GM18508 (cell line): ENCODE results near the gene DDIT3.
"Not testable (repeated sequence)": the region's sequence is repeated elsewhere in the genome, so short reads cannot be mapped to it uniquely, and the experiment has no call there.

ENCODE experiments used
- ATAC-seq: cut with Tn5 transposase; IDR thresholded peaks from one replicate; pipeline ENCODE4 v1.9.1; 2021; ENCODE audit warnings: moderate number of reproducible peaks; ENCODE audit not compliant: insufficient read depth, unreplicated experiment

The DDIT3 gene

GRCh38 chr12:57514720-57515407, 5.5 kb downstream of the DDIT3 start:
- ATAC-seq: no peak

DNA sequence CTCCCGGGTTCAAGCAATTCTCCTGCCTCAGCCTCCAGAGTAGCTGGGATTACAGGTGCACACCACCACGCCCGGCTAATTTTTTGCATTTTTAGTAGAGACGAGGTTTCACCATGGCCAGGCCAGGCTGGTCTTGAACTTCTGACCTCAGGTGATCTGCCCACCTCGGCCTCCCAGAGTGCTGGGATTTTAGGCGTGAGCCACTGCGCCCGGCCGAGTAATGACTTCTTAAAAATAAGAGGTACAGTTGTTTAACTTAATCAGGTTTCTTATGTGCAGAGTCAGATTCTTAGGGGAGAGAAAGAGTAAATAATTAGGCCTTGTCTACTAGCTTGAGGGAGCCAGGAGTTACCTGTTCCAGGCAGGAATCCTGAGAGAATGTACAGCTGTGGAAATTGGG, 6.1 kb downstream of the DDIT3 start:
- not testable (repeated sequence) for ATAC-seq

DNA sequence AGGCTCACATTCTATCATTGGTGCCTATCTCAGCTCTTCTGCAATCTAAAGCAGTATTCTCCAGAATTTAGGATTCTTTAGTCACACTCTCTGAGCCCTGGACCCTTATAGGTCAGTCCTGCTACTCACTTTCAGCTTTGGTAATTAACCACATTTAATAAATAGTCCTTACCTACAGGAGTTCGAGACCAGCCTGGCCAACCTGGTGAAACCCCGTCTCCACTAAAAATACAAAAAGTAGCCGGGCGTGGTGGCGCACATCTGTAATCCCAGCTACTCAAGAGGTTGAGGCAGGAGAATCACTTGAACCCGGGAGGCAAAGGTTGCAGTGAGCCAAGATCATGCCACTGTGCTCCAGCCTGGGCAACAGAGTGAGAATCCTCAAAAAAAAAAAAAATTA, 6.6 kb downstream of the DDIT3 start:
- not testable (repeated sequence) for ATAC-seq

DNA sequence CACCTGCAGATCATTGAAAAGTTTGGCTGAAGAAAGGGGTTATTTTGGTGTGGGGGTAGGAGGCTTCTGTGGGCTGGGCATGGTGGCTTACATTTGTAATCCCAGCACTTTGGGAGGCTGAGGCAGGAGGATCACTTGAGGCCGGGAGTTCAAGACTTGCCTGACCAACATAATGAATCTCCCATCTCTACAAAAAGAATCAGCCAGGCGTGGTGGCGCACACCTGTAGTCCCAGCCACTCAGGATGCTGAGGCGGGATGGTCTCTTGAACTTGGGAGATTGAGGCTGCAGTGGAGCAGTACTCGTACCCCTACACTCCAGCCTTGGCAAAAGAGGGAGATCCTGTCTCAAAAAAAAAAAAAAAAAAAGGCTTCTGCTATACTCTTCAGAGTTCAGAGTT, 7.0 kb downstream of the DDIT3 start:
- ATAC-seq: no peak

DNA sequence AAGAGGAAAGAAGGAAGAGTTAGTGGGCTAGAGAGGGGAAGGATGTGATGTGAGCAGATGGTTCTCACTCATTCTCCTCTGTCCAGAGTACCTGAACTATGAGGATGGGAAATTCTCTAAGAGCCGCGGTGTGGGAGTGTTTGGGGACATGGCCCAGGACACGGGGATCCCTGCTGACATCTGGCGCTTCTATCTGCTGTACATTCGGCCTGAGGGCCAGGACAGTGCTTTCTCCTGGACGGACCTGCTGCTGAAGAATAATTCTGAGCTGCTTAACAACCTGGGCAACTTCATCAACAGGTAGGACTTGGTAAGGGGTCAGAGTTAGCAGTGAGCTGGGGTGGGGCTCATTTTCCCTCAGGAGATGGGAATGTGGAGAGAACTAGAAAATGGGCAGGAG, 7.6 kb downstream of the DDIT3 start:
- ATAC-seq: no peak

DNA sequence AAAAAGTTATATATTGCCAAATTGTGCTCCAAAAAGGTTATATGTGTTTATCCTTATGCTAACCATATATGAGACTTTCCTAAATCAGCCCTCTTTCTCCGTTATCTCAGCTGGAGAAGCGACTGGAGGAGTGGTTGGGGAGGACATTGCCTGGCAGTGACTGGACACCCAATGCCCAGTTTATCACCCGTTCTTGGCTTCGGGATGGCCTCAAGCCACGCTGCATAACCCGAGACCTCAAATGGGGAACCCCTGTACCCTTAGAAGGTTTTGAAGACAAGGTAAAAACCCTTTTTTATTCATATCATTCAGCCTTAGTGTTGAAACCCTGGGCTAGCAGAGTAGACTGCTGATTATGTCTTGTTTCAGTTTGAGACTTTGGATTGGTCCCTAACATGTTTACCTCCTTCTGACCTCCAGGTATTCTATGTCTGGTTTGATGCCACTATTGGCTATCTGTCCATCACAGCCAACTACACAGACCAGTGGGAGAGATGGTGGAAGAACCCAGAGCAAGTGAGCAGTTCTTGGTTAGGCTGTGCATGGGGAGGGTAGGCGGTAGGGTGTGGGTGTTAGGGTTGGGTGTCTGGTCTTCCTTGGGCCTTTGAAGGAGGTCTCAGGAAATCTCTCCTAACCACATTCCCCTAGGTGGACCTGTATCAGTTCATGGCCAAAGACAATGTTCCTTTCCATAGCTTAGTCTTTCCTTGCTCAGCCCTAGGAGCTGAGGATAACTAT, 8.6 kb downstream of the DDIT3 start:
- ATAC-seq: no peak

GRCh38 chr12:57511161-57511560, 9.2 kb downstream of the DDIT3 start:
- ATAC-seq: no peak

DNA sequence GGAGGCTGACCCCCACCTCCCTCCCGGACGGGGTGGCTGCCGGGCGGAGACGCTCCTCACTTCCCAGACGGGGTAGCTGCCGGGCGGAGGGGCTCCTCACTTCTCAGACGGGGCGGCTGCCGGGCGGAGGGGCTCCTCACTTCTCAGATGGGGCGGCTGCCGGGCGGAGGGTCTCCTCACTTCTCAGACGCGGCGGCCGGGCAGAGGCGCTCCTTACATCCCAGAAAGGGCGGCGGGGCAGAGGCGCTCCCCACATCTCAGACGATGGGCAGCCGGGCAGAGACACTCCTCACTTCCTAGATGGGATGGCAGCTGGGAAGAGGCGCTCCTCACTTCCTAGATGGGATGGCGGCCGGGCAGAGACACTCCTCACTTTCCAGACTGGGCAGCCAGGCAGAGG, 12.5 kb downstream of the DDIT3 start:
- ATAC-seq: not testable (repeated sequence)

GRCh38 chr12:57506541-57506940, 13.8 kb downstream of the DDIT3 start:
- ATAC-seq: not testable (repeated sequence)

DNA sequence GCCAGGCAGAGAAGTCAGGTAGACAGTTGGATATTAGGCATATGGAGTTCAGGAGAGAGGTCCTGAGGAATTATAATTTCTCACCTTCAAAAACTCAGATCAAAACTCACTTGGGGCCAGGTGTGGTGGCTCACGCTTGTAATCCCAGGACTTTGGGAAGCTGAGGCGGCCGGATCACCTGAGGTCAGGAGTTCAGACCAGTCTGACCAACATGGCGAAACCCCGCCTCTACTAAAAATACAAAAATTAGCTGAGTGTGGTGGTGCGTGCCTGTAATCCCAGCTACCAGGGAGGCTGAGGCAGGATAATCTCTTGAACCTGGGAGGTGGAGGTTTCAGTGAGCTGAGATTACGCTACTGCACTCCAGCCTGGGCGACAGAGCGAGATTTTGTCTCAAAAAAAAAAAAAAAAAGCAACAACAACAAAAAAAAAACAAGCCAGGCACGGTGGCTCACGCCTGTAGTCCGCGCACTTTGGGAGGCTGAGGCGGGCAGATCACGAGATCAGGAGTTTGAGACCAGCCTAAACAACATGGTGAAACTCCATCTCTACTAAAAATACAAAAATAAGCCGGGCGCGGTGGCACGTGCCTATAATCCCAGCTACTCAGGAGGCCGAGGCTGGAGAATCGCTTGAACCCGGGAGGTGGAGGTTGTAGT, 17.9 kb downstream of the DDIT3 start:
- not testable (repeated sequence) for ATAC-seq

DNA sequence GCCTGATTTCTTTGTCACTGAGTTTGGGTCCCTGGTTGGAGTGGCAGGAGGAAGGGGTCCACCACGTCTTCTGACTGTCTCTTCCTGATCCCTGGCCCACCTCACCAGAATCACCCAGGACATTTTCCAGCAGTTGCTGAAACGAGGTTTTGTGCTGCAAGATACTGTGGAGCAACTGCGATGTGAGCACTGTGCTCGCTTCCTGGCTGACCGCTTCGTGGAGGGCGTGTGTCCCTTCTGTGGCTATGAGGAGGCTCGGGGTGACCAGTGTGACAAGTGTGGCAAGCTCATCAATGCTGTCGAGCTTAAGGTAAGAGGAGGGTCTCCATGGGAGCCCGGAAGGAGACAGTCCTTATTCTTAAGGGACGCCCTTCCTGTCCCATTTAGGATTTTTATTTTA, 20.1 kb downstream of the DDIT3 start:
- ATAC-seq: no peak

- no peak for ATAC-seq
Measured at GRCh38 chr12:57498571-57498970, 21.7 kb downstream of the DDIT3 start.

- no peak for ATAC-seq
Measured at GRCh38 chr12:57498132-57498502, 22.2 kb downstream of the DDIT3 start.

- no peak for ATAC-seq
Measured at GRCh38 chr12:57497223-57498131, 22.8 kb downstream of the DDIT3 start.

- no peak for ATAC-seq
Measured at GRCh38 chr12:57496822-57497221, 23.5 kb downstream of the DDIT3 start.

DNA sequence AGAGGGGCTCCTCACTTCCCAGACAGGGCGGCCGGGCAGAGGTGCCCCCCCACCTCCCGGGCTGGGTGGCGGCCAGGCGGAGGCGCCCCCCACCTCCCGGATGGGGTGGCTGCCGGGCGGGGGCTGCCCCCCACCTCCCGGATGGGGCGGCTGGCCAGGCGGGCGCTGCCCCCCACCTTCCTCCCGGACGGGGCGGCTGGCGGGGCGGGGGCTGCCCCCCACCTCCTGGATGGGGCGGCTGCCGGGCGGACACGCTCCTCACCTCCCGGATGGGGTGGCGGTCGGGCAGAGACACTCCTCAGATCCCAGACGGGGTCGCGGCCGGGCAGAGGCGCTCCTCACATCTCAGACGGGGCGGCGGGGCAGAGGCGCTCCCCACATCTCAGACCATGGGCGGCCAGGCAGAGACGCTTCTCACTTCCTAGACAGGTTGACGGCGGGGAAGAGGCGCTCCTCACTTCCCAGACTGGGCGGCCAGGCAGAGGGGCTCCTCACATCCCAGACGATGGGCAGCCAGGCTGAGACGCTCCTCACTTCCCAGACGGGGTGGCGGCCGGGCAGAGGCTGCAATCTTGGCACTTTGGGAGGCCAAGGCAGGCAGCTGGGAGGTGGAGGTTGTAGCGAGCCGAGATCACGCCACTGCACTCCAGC, 25.1 kb downstream of the DDIT3 start:
- ATAC-seq: not testable (repeated sequence)

DNA sequence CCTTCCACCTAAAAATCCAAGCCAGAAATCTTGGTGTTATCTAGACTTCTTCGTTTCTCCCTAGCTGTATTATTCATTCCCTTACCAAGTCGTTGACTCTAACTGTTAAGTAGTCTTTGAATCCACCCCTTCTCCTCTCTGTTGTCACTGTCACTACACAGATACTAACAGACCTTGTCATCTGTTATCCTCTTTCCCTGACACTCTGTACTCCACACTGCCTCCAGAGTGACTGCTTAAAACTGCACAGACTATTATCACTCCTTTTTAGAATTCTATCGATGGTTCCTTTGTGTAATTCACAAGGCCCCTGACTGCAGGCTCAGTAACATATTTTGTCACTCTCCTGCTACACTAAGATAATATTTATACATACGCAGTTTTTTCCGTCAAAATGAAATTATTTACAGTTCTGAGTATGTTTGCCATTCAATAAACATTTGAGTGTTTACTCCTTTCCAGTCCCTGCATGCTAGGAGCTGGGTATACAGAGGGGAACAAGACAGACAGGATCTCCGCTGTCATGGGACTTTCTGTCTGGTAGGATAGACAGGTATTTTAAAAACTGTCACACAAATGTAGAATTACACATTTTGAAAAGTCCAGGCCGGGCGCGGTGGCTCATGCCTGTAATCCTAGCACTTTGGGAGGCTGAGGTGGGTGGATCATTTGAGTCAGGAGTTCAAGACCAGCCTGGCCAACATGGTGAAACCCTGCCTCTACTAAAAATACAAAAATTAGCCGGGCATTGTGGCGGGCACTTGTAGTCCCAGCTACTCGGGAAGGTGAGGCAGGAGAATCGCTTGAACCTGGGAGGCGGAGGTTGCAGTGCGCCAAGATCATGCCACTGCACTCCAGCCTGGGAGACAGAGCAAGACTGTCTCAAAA, 28.7 kb downstream of the DDIT3 start:
- no peak for ATAC-seq

- ATAC-seq: no peak
Measured at GRCh38 chr12:57490126-57490525, 30.2 kb downstream of the DDIT3 start.

DNA sequence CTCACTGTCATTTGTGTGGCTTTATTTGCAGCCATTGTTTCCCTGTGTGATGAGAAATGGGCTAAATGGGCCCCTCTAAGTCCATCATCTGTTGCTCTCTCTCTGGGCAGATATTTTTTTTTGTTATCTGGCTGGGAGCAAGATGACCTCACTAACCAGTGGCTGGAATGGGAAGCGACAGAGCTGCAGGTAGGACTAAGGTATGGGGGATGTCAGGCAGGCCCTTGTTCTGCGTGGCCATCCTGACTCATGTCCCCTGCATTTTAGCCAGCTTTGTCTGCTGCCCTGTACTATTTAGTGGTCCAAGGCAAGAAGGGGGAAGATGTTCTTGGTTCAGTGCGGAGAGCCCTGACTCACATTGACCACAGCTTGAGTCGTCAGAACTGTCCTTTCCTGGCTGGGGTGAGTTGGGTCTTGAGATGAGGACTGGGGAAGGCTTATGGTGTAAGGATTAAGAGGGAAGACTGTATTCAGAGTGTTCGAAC, 31.1 kb downstream of the DDIT3 start:
- no peak for ATAC-seq
